CD4-positive, CD25-positive, alpha-beta regulatory T cell (primary cell): ENCODE data around the gene ANKRD34B. TPM values are rescaled to one million over a fixed set of nuclear protein-coding genes. Genes with fewer than 3 reads are reported as not detected.
"Not testable (repeated sequence)": the region's sequence is repeated elsewhere in the genome, so short reads cannot be mapped to it uniquely, and the experiment has no call there.

Experiments used
- ATAC-seq, 2 donors: fragments of 150-1000 bp; cut with Tn5 transposase; one replicate each; pipeline ENCODE4 v1.10.0; 2021; ENCODE audit warnings: low read depth in 2 of 2, moderate number of reproducible peaks in 2 of 2, moderate library complexity in 1 of 2
- DNase-seq, 3 donors: peaks; one replicate each; pipeline versions ENCODE4 v3.0.0 to v3.0.0-alpha.2; 2012 to 2022; ENCODE audit warnings: mixed read lengths in 1 of 3
- H3K27ac ChIP-seq: one replicate; pipeline ENCODE4 v1.7.0; 2013; ENCODE audit warnings: mild to moderate bottlenecking, low read length; ENCODE audit not compliant: insufficient read depth, poor library complexity, severe bottlenecking
- H3K27me3 ChIP-seq: one replicate; pipeline ENCODE4 v1.7.0; 2013; ENCODE audit warnings: low read length; ENCODE audit not compliant: control insufficient read depth, insufficient read depth
- H3K36me3 ChIP-seq: one replicate; pipeline ENCODE4 v1.7.0; 2013; ENCODE audit warnings: mild to moderate bottlenecking, low read length, moderate library complexity; ENCODE audit not compliant: control insufficient read depth, insufficient read depth
- H3K4me1 ChIP-seq: 2 replicates; pipeline ENCODE4 v1.7.0; 2013; ENCODE audit warnings: mild to moderate bottlenecking, low read length; ENCODE audit not compliant: insufficient read depth, control insufficient read depth, poor library complexity, severe bottlenecking
- H3K4me3 ChIP-seq: one replicate; pipeline ENCODE4 v1.7.0; 2013; ENCODE audit warnings: low read depth, mild to moderate bottlenecking, low read length, moderate library complexity
- H3K9me3 ChIP-seq, 2 experiments: 1 replicate in 1 of 2; 2 replicates in 1 of 2; pipeline ENCODE4 v1.7.0; 2013; ENCODE audit warnings: low read length in 2 of 2, mild to moderate bottlenecking in 1 of 2, moderate library complexity in 1 of 2; ENCODE audit not compliant: control insufficient read depth in 2 of 2
- H3K27ac Mint-ChIP-seq, 3 donors: one replicate each; pipeline ENCODE4 v1.8.0; 2020 to 2022; ENCODE audit warnings: mild to moderate bottlenecking in 3 of 3, mixed read lengths in 3 of 3, moderate library complexity in 2 of 3
- H3K27me3 Mint-ChIP-seq: one replicate; pipeline ENCODE4 v1.8.0; 2022; ENCODE audit warnings: mild to moderate bottlenecking, mixed read lengths
- H3K36me3 Mint-ChIP-seq: one replicate; pipeline ENCODE4 v1.8.0; 2020; ENCODE audit warnings: mixed read lengths
- H3K4me1 Mint-ChIP-seq, 4 donors: one replicate each; pipeline ENCODE4 v1.8.0; 2020 to 2022; ENCODE audit warnings: mixed read lengths in 4 of 4, mild to moderate bottlenecking in 1 of 4
- H3K4me3 Mint-ChIP-seq, 4 donors: one replicate each; pipeline ENCODE4 v1.8.0; 2020 to 2022; ENCODE audit warnings: mild to moderate bottlenecking in 4 of 4, mixed read lengths in 4 of 4, moderate library complexity in 3 of 4
- H3K9me3 Mint-ChIP-seq, 7 donors: one replicate each; pipeline ENCODE4 v1.8.0; 2020 to 2022; ENCODE audit warnings: mixed read lengths in 7 of 7, mild to moderate bottlenecking in 3 of 7, moderate library complexity in 2 of 7
- polyA plus RNA-seq, 4 donors: library from polyadenylated mRNA; unstranded; fragments of 300-500 nt; fragmentation: Illumina TruSeq; gene quantifications; one replicate each; pipeline ENCODE4 v1.2.3, GENCODE V29; 2021
- total RNA-seq: library from RNA; stranded (reverse); gene quantifications from one replicate; pipeline ENCODE4 v1.2.3, GENCODE V29; 2022

ANKRD34B gene
- total and polyA plus RNA-seq, 5 donors from 2014 or later: not detected

DNA sequence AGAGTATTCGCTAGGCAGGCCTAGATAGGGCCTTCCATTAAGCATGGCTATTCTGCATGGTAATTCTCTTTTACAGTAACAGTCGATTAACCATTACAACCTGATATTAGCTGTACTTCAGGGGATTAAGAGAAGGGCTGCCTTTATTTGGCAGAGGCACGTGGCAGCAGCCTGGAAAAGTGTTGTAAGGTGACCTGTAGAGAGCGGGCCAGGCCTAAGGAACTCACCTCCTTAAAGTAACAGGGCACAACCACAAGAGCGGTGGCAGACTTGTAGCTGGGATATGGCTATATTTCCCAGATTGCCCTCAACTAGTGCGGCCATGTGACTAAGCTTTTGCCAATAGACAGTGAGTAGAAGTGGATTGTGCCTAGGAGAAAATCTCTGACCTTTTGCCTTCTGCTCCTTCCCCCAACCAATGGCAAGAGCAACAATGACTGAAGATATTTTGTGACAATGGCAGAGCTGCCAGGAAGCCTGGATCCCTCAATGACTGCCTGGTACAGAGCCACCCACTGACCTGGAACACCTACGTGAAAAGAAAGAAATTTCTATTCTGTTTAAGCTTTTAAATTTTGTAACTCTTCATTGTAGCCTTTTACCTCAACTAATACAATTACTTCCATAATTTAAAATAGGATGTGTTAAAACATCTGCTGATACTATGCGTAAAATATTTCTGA is 18.9 kb upstream of the ANKRD34B start:
- Mint-ChIP-seq H3K4me1 (no peaks in the 10 kb centered on the region), H3K27ac (no peak overlapping the region), H3K36me3 (no peaks in the 10 kb centered on the region), H3K9me3 (peaks cover 0 to 3% (median 0%) of the 10 kb centered on the region in 7 donors), H3K4me3 (no peak overlapping the region), H3K27me3 (peaks cover 4% of the 10 kb centered on the region)
- no peaks in the 10 kb centered on the region for H3K36me3 ChIP-seq
- no peaks in the 10 kb centered on the region for H3K4me1 ChIP-seq
- H3K27me3 ChIP-seq: peaks cover 4% of the 10 kb centered on the region
- no peak overlapping the region for H3K27ac ChIP-seq
- H3K4me3 ChIP-seq: no peak overlapping the region
- H3K9me3 ChIP-seq: no peaks in the 10 kb centered on the region
- DNase-seq (no peak), ATAC-seq (no peak)

DNA sequence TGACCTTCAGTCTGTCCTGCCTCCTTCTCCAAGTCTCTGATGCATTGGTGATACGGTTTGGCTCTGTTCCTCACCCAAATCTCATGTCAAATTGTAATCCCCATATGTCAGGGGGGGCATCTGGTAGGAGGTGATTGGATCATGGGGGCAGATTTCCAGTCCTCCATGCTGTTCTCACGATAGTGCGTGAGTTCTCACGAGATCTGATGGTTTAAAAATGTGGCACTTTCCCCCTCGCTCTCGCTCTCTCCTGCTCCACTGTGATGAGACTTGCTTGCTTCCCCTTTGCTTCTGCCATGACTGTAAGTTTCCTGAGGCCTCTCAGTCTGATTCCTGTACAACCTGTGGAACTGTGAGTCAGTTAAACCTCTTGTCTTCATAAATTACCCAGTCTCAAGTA is 14.7 kb upstream of the ANKRD34B start:
- no peak overlapping the region for H3K4me3 ChIP-seq
- no peak overlapping the region for H3K27ac Mint-ChIP-seq
- H3K36me3 ChIP-seq: no peaks in the 10 kb centered on the region
- no peak overlapping the region for H3K4me3 Mint-ChIP-seq
- H3K27me3 ChIP-seq: no peaks in the 10 kb centered on the region
- DNase-seq: no peak
- no peaks in the 10 kb centered on the region for H3K4me1 ChIP-seq
- H3K9me3 Mint-ChIP-seq: peaks cover 0 to 3% (median 0%) of the 10 kb centered on the region in 7 donors
- peaks cover 4% of the 10 kb centered on the region for H3K36me3 Mint-ChIP-seq
- no peak overlapping the region for H3K27ac ChIP-seq
- ATAC-seq: no peak
- no peaks in the 10 kb centered on the region for H3K4me1 Mint-ChIP-seq
- no peaks in the 10 kb centered on the region for H3K9me3 ChIP-seq
- peaks cover 4% of the 10 kb centered on the region for H3K27me3 Mint-ChIP-seq

DNA sequence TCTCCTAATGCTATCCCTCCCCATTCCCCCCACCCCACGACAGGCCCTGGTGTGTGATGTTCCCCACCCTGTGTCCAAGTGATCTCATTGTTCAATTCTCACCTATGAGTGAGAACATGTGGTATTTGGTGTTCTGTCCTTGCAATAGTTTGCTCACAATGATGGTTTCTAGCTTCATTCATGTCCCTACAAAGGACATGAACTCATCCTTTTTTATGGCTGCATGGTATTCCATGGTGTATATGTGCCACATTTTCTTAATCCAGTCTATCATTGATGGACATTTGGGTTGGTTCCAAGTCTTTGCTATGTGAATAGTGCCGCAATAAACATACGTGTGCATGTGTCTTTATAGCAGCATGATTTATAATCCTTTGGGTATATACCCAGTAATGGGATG is 10.2 kb upstream of the ANKRD34B start:
- not testable (repeated sequence) for H3K4me1 ChIP-seq, H3K36me3 Mint-ChIP-seq, DNase-seq, H3K4me3 Mint-ChIP-seq, H3K27ac Mint-ChIP-seq, H3K27ac ChIP-seq, ATAC-seq, H3K9me3 Mint-ChIP-seq, H3K9me3 ChIP-seq, H3K4me1 Mint-ChIP-seq, H3K27me3 ChIP-seq, H3K4me3 ChIP-seq, H3K36me3 ChIP-seq
- peaks cover 21% of the 10 kb centered on the region for H3K27me3 Mint-ChIP-seq

DNA sequence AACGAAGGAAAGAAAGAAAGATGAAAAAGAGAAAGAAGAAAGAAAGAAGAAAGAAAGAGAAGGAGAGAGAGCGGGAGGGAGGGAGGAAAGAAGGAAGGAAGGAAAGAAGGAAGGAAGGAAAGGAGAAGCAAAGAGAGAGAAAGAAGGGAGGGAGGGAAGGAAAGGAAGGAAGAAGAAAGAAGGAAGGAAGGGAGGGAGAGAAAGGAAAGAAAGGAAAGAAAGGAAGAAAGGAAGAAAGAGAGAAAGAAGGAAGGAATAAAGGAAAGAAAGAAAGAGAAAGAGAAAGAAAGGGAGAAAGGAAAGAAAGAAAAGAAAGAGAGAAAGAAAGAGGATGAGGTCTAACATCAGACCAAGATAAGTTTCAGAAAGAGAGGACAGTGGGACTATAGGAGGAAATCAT is 9.0 kb upstream of the ANKRD34B start:
- H3K36me3 Mint-ChIP-seq: peaks cover 4% of the 10 kb centered on the region
- H3K4me1 ChIP-seq: no peaks in the 10 kb centered on the region

DNA sequence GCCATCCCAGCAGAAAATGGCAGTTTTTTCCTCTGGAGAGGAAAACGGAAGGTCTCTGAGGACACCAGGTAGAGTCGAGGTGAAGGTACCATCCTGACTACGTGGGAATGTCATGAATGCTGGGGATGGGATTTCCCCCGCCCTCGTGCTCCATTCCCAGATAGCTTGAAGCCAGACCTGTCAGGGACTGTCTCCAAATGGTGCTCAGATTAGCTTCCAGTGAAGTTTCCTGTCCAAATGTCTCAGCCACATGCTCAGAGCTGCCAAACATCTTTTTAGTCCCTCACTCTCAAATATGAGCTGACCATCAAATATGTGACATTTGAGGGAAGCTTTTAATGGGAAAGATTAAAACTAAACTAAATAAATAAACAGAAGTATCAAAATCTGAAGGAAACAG is 7.6 kb upstream of the ANKRD34B start:
- Histone ChIP-seq H3K4me3 (no peak overlapping the region), H3K27ac (no peak overlapping the region), H3K36me3 (no peaks in the 10 kb centered on the region), H3K27me3 (peaks cover 4% of the 10 kb centered on the region), H3K9me3 (no peaks in the 10 kb centered on the region), H3K4me1 (no peaks in the 10 kb centered on the region)
- Mint-ChIP-seq H3K27ac (no peak overlapping the region), H3K27me3 (peaks cover 30% of the 10 kb centered on the region), H3K9me3 (peaks cover 0 to 2% (median 0%) of the 10 kb centered on the region in 7 donors), H3K36me3 (no peaks in the 10 kb centered on the region), H3K4me1 (no peaks in the 10 kb centered on the region), H3K4me3 (no peak overlapping the region)
- DNase-seq (no peak), ATAC-seq (no peak)

More for the DNA sequence above, 9.0 kb upstream of the ANKRD34B start:
- Histone ChIP-seq H3K36me3 (no peaks in the 10 kb centered on the region), H3K27ac (no peak overlapping the region), H3K27me3 (peaks cover 4% of the 10 kb centered on the region), H3K9me3 (no peaks in the 10 kb centered on the region), H3K4me3 (no peak overlapping the region)
- no peak for DNase-seq
- no peaks in the 10 kb centered on the region for H3K4me1 Mint-ChIP-seq
- peaks cover 27% of the 10 kb centered on the region for H3K27me3 Mint-ChIP-seq
- no peak overlapping the region for H3K4me3 Mint-ChIP-seq
- peaks cover 0 to 2% (median 0%) of the 10 kb centered on the region in 7 donors for H3K9me3 Mint-ChIP-seq
- no peak for ATAC-seq
- H3K27ac Mint-ChIP-seq: no peak overlapping the region

DNA sequence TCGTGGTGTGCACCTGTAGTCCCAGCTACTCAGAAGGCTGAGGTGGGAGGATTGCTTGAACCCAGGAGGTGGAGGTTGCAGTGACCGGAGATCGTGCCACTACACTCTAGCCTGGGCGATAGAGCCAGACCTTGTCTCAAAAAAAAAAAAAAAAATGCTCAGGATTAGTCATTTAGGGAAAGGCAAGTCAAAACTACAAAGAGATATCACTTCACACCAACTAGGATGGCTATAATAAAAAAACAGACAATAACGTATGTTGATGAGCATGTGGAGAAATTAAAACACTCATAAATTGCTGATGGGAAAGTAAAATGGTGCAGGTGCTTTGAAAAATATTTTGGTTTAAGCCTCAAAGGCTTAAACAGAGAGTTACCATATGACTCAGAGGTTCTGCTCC is 6.3 kb upstream of the ANKRD34B start:
- no peaks in the 10 kb centered on the region for H3K36me3 ChIP-seq
- H3K9me3 ChIP-seq: no peaks in the 10 kb centered on the region
- no peak overlapping the region for H3K27ac ChIP-seq
- Mint-ChIP-seq H3K27ac (peak overlapping the region in 1 of 3 donors; percentile 70), H3K36me3 (no peaks in the 10 kb centered on the region), H3K4me1 (peaks cover 0 to under 1% (median 0%) of the 10 kb centered on the region in 4 donors), H3K4me3 (no peak overlapping the region), H3K9me3 (peaks cover 0 to 2% (median 0%) of the 10 kb centered on the region in 7 donors), H3K27me3 (peaks cover 39% of the 10 kb centered on the region)
- H3K4me1 ChIP-seq: no peaks in the 10 kb centered on the region
- ATAC-seq (no peak), DNase-seq (no peak)
- H3K27me3 ChIP-seq: peaks cover 12% of the 10 kb centered on the region
- no peak overlapping the region for H3K4me3 ChIP-seq

DNA sequence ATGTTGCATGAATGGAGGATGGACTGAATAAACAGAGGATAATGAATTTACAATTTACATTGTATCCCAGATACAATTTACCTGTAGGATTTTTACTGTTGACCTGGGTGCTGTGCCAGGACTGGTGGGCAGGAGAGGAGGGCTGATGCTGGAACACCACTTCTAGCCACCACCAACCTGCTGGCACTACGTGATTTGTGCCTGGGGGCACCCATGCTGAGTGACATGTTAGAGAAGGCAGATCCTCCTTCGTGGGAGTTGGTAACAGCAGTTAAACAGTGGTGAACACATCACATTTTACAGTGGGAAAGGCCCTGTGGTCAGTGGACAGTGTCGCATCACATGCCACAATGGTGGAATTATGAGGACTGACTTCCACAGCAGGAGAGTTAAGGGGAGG is 3.0 kb upstream of the ANKRD34B start:
- Mint-ChIP-seq H3K4me3 (no peak overlapping the region), H3K4me1 (peaks cover 0 to 7% (median 3%) of the 10 kb centered on the region in 4 donors), H3K27ac (peak overlapping the region in 1 of 3 donors; percentile 45), H3K27me3 (peaks cover 47% of the 10 kb centered on the region), H3K9me3 (peaks cover 0 to 4% (median 0%) of the 10 kb centered on the region in 7 donors), H3K36me3 (no peaks in the 10 kb centered on the region)
- Histone ChIP-seq H3K4me3 (no peak overlapping the region), H3K27me3 (peaks cover 16% of the 10 kb centered on the region), H3K36me3 (no peaks in the 10 kb centered on the region), H3K4me1 (peaks cover 14% of the 10 kb centered on the region), H3K27ac (no peak overlapping the region), H3K9me3 (no peaks in the 10 kb centered on the region)
- DNase-seq (no peak), ATAC-seq (no peak)
